DND-41 (cell line): Measurements from ENCODE around the gene OLA1.

ENCODE experiments used
- ATAC-seq: fragments of 200-7000 bp; cut with Tn5 transposase; 3 replicates; pipeline ENCODE4 v1.9.1; 2021; ENCODE audit warnings: low read depth; ENCODE audit not compliant: insufficient read depth
- DNase-seq: peaks from one replicate; pipeline ENCODE4 v3.0.0-alpha.2; 2020
- H2AFZ ChIP-seq: 2 replicates; pipeline ENCODE4 v1.6.0; 2012; ENCODE audit warnings: low read depth, low read length
- H3K27ac ChIP-seq: 2 replicates; pipeline ENCODE4 v1.5.1; 2012; ENCODE audit warnings: low read length, inconsistent platforms
- H3K27me3 ChIP-seq: fragments of 200-600 bp; sonication (generic); 2 replicates; pipeline ENCODE4 v1.6.0; 2012; ENCODE audit warnings: low read length, mild to moderate bottlenecking, inconsistent platforms; ENCODE audit not compliant: insufficient read depth, poor library complexity
- H3K36me3 ChIP-seq: 2 replicates; pipeline ENCODE4 v1.5.1; 2012; ENCODE audit warnings: low read length, inconsistent platforms; ENCODE audit not compliant: insufficient read depth
- H3K4me1 ChIP-seq: 2 replicates; pipeline ENCODE4 v1.5.1; 2012; ENCODE audit warnings: mild to moderate bottlenecking, low read length; ENCODE audit not compliant: insufficient read depth
- H3K4me2 ChIP-seq: 2 replicates; pipeline ENCODE4 v1.6.0; 2012; ENCODE audit warnings: mild to moderate bottlenecking, moderate library complexity, low read length, inconsistent platforms; ENCODE audit not compliant: insufficient read depth
- H3K4me3 ChIP-seq, 2 experiments: fragments of 200-600 bp in 1 of 2; shearing (Covaris generic) in 1 of 2; 2 replicates each; pipeline ENCODE4 v1.5.1; 2012 to 2016; ENCODE audit warnings: inconsistent platforms in 2 of 2, low read length in 2 of 2, mild to moderate bottlenecking in 2 of 2, low read depth in 1 of 2, moderate library complexity in 1 of 2
- H3K79me2 ChIP-seq: 2 replicates; pipeline ENCODE4 v1.6.0; 2012; ENCODE audit warnings: low read length, inconsistent platforms; ENCODE audit not compliant: insufficient read depth
- H3K9ac ChIP-seq: 2 replicates; pipeline ENCODE4 v1.6.0; 2012; ENCODE audit warnings: low read depth, mild to moderate bottlenecking, inconsistent platforms, low read length, moderate library complexity
- H3K9me3 ChIP-seq: 2 replicates; pipeline ENCODE4 v1.5.1; 2012; ENCODE audit warnings: low read length, moderate library complexity, mild to moderate bottlenecking, inconsistent platforms; ENCODE audit not compliant: insufficient read depth, severe bottlenecking
- H4K20me1 ChIP-seq: 2 replicates; pipeline ENCODE4 v1.6.0; 2012; ENCODE audit warnings: low read length; ENCODE audit not compliant: insufficient read depth
- CTCF ChIP-seq: IDR thresholded peaks from 2 replicates; pipeline ENCODE4 v1.5.1; 2012; ENCODE audit warnings: borderline replicate concordance, low read length, moderate library complexity, mild to moderate bottlenecking; ENCODE audit not compliant: poor library complexity, severe bottlenecking; ENCODE audit errors: extremely low read depth
- EZH2 ChIP-seq: IDR thresholded peaks from 3 replicates; pipeline ENCODE4 v1.6.1; 2012; ENCODE audit warnings: borderline replicate concordance, low read depth, mild to moderate bottlenecking, moderate library complexity, low read length, inconsistent platforms; ENCODE audit not compliant: severe bottlenecking

The OLA1 gene

GRCh38 chr2:174217869-174218268 is 30.5 kb downstream of the OLA1 start:
- Histone ChIP-seq H3K9ac (no peak overlapping the region), H3K4me2 (no peak overlapping the region), H3K9me3 (no peaks in the 10 kb centered on the region), H3K27me3 (no peaks in the 10 kb centered on the region), H2AFZ (no peak overlapping the region), H4K20me1 (peaks cover 17% of the 10 kb centered on the region; the same call in 1 of the 2 replicates), H3K27ac (no peak overlapping the region), H3K79me2 (peaks cover 77% of the 10 kb centered on the region), H3K36me3 (peaks cover 38% of the 10 kb centered on the region), H3K4me3 (no peak overlapping the region), H3K4me1 (no peaks in the 10 kb centered on the region)
- no peak for TF ChIP-seq CTCF
- TF ChIP-seq EZH2, result no peak
- DNase-seq (no peak), ATAC-seq (no peak)

GRCh38 chr2:174211954-174212353 is 36.4 kb downstream of the OLA1 start:
- no peak overlapping the region for H3K4me2 ChIP-seq
- peaks cover 60% of the 10 kb centered on the region for H3K79me2 ChIP-seq
- peaks cover 3% of the 10 kb centered on the region; the same call in 1 of the 2 replicates for H4K20me1 ChIP-seq
- ATAC-seq (no peak), DNase-seq (no peak)
- H3K9me3 ChIP-seq, result no peaks in the 10 kb centered on the region
- no peak overlapping the region for H3K27ac ChIP-seq
- TF ChIP-seq CTCF (no peak), EZH2 (no peak)
- H3K36me3 ChIP-seq, result peaks cover 22% of the 10 kb centered on the region; the same call in 1 of the 2 replicates
- no peak overlapping the region for H3K4me3 ChIP-seq
- no peaks in the 10 kb centered on the region for H3K4me1 ChIP-seq
- H3K9ac ChIP-seq, result no peak overlapping the region
- no peaks in the 10 kb centered on the region for H3K27me3 ChIP-seq
- no peak overlapping the region for H2AFZ ChIP-seq

- TF ChIP-seq CTCF, result no peak
- no peak for TF ChIP-seq EZH2
- Histone ChIP-seq H3K79me2 (peaks cover 63% of the 10 kb centered on the region), H3K4me3 (no peak overlapping the region), H3K36me3 (peaks cover 21% of the 10 kb centered on the region; the same call in 1 of the 2 replicates), H2AFZ (no peak overlapping the region), H3K9me3 (no peaks in the 10 kb centered on the region), H3K27me3 (no peaks in the 10 kb centered on the region), H3K4me2 (no peak overlapping the region), H3K9ac (no peak overlapping the region), H4K20me1 (no peaks in the 10 kb centered on the region; the same call in 1 of the 2 replicates), H3K27ac (no peak overlapping the region), H3K4me1 (no peaks in the 10 kb centered on the region)
- ATAC-seq (no peak), DNase-seq (no peak)
Observed at GRCh38 chr2:174210862-174211261, 37.5 kb downstream of the OLA1 start.

GRCh38 chr2:174209325-174209724 is 39.0 kb downstream of the OLA1 start:
- ATAC-seq (no peak), DNase-seq (no peak)
- TF ChIP-seq CTCF (no peak), EZH2 (no peak)
- no peak overlapping the region for H2AFZ ChIP-seq
- no peaks in the 10 kb centered on the region for H3K9me3 ChIP-seq
- H3K4me3 ChIP-seq, result no peak overlapping the region
- no peak overlapping the region for H3K27ac ChIP-seq
- H3K79me2 ChIP-seq, result peaks cover 61% of the 10 kb centered on the region
- no peak overlapping the region for H3K9ac ChIP-seq
- no peak overlapping the region for H3K4me2 ChIP-seq
- no peaks in the 10 kb centered on the region for H3K27me3 ChIP-seq
- H4K20me1 ChIP-seq, result peaks cover 5% of the 10 kb centered on the region; the same call in 1 of the 2 replicates
- no peaks in the 10 kb centered on the region for H3K4me1 ChIP-seq
- H3K36me3 ChIP-seq, result peaks cover 18% of the 10 kb centered on the region; the same call in 1 of the 2 replicates
